B cell (primary cell): ENCODE data around the gene PVALEF. TPM values are rescaled to one million over a fixed set of nuclear protein-coding genes. Genes with fewer than 3 reads are reported as not detected.

Experiments
- ATAC-seq: fragments of 200-7000 bp; cut with Tn5 transposase; one replicate; pipeline ENCODE4 v1.10.0; 2021; ENCODE audit warnings: low read depth, mild to moderate bottlenecking, moderate number of reproducible peaks, moderate library complexity
- CTCF ChIA-PET: fragments of 350-600 bp; sonication (Branson Sonifier 250); formaldehyde crosslinking; loops from one replicate; lab custom pipeline; 2021; ENCODE audit warnings: antibody characterized with exemption, inconsistent platforms; lab: Charles Lee
- POLR2A ChIA-PET: fragments of 350-600 bp; sonication (Branson Sonifier 250); formaldehyde crosslinking; loops from one replicate; lab custom pipeline; 2021; ENCODE audit warnings: antibody characterized with exemption; lab: Charles Lee
- DNase-seq: peaks from one replicate; pipeline ENCODE4 v3.0.0; 2013
- H2AFZ ChIP-seq: 2 replicates; pipeline ENCODE4 v1.6.1; 2012; ENCODE audit warnings: mild to moderate bottlenecking, low read depth, low read length; ENCODE audit not compliant: insufficient read depth, poor library complexity, severe bottlenecking
- H3K27ac ChIP-seq, 2 donors: 1 replicate in 1 of 2; 2 replicates in 1 of 2; pipeline ENCODE4 v1.5.1; 2012 to 2013; ENCODE audit warnings: low read length in 2 of 2, mild to moderate bottlenecking in 2 of 2, moderate library complexity in 1 of 2
- H3K27me3 ChIP-seq, 4 experiments: fragments of 200-600 bp in 1 of 4; sonication (generic) in 1 of 4; replicated peaks in 1 of 4; 1 replicate in 2 of 4; 2 replicates in 2 of 4; pipeline versions ENCODE4 v1.6.1 to v1.7.0; 2013 to 2016; ENCODE audit warnings: low read length in 3 of 4, mild to moderate bottlenecking in 2 of 4, mixed read lengths in 1 of 4, moderate library complexity in 1 of 4; ENCODE audit not compliant: insufficient read depth in 4 of 4, control insufficient read depth in 3 of 4; ENCODE audit errors: control extremely low read depth in 1 of 4
- H3K36me3 ChIP-seq, 2 experiments: replicated peaks in 1 of 2; 1 replicate in 1 of 2; 2 replicates in 1 of 2; pipeline versions ENCODE4 v1.6.1 to v1.7.1; 2013; ENCODE audit warnings: low read length in 1 of 2; ENCODE audit not compliant: insufficient read depth in 2 of 2, control insufficient read depth in 1 of 2; ENCODE audit errors: control extremely low read depth in 1 of 2, extremely low read depth in 1 of 2
- H3K4me1 ChIP-seq, 2 donors: fragments of 200-600 bp in 1 of 2; sonication (generic) in 1 of 2; 1 replicate in 1 of 2; 2 replicates in 1 of 2; pipeline versions ENCODE4 v1.5.1 to v1.6.1; 2013 to 2017; ENCODE audit warnings: low read length in 2 of 2; ENCODE audit not compliant: control insufficient read depth in 2 of 2, insufficient read depth in 2 of 2
- H3K4me2 ChIP-seq: replicated peaks from 2 replicates; pipeline ENCODE3; 2012; ENCODE audit warnings: mild to moderate bottlenecking, low read depth, low read length; ENCODE audit not compliant: poor library complexity, severe bottlenecking
- H3K4me3 ChIP-seq, 5 experiments: fragments of 200-600 bp in 1 of 5; sonication (generic) in 1 of 5; 1 replicate in 3 of 5; 2 replicates in 2 of 5; pipeline versions ENCODE4 v1.5.1 to v1.7.0; 2011 to 2016; ENCODE audit warnings: low read length in 4 of 5, mild to moderate bottlenecking in 4 of 5, low read depth in 2 of 5, control low read depth in 1 of 5, moderate library complexity in 1 of 5; ENCODE audit not compliant: insufficient read depth in 1 of 5; ENCODE audit errors: control extremely low read depth in 1 of 5, extremely low read depth in 1 of 5
- H3K79me2 ChIP-seq: fragments of 200-600 bp; sonication (generic); one replicate; pipeline ENCODE4 v1.6.0; 2016; ENCODE audit warnings: low read length; ENCODE audit not compliant: control insufficient read depth, insufficient read depth
- H3K9ac ChIP-seq: fragments of 200-600 bp; sonication (generic); 2 replicates; pipeline ENCODE4 v1.6.1; 2017; ENCODE audit warnings: mild to moderate bottlenecking, low read length, moderate library complexity
- H3K9me3 ChIP-seq, 3 donors: one replicate each; pipeline versions ENCODE4 v1.6.1 to v1.7.1; 2013; ENCODE audit warnings: low read length in 2 of 3; ENCODE audit not compliant: control insufficient read depth in 2 of 3, insufficient read depth in 1 of 3; ENCODE audit errors: control extremely low read depth in 1 of 3
- H4K20me1 ChIP-seq: 2 replicates; pipeline ENCODE4 v1.6.0; 2012; ENCODE audit warnings: mild to moderate bottlenecking, low read length; ENCODE audit not compliant: insufficient read depth, control insufficient read depth, poor library complexity, severe bottlenecking
- H3K27ac Mint-ChIP-seq: one replicate; pipeline ENCODE4 v1.8.0; 2021; ENCODE audit warnings: mixed read lengths
- H3K27me3 Mint-ChIP-seq: one replicate; pipeline ENCODE4 v1.8.0; 2021; ENCODE audit warnings: mixed read lengths
- H3K4me1 Mint-ChIP-seq: one replicate; pipeline ENCODE4 v1.8.0; 2021; ENCODE audit warnings: mixed read lengths
- H3K4me3 Mint-ChIP-seq: one replicate; pipeline ENCODE4 v1.8.0; 2021; ENCODE audit warnings: mixed read lengths
- H3K9me3 Mint-ChIP-seq: one replicate; pipeline ENCODE4 v1.8.0; 2022; ENCODE audit warnings: mixed read lengths; ENCODE audit not compliant: insufficient read depth
- CTCF ChIP-seq: fragments of 200-600 bp; IDR thresholded peaks from one replicate; pipeline ENCODE4 v1.8.0; 2022; ENCODE audit warnings: antibody characterized with exemption, mild to moderate bottlenecking
- EZH2 ChIP-seq: IDR thresholded peaks from 2 replicates; pipeline ENCODE4 v1.6.1; 2012; ENCODE audit warnings: borderline replicate concordance, low read depth, mild to moderate bottlenecking, moderate library complexity, low read length; ENCODE audit not compliant: insufficient read depth, poor library complexity, severe bottlenecking
- WGBS: methylation state at CpG from one replicate; pipeline ENCODE4 v1.1.5; 2013; ENCODE audit warnings: missing lambda C conversion rate; ENCODE audit not compliant: insufficient coverage; 5-methylcytosine and 5-hydroxymethylcytosine counted together
- intact Hi-C: fragments of 100-400 bp; cut with micrococcal nuclease; formaldehyde crosslinking; loops from one replicate; pipeline ENCODE4 v1.10.0; 2022
- polyA plus RNA-seq: library from polyadenylated mRNA; depleted of rRNA; stranded (reverse); fragments of >200 nt; gene quantifications from 2 replicates; pipeline ENCODE4 v1.2.3, GENCODE V29; 2012
- total RNA-seq, 2 donors: library from RNA; stranded (reverse); fragments of 120-200 nt in 1 of 2; gene quantifications; 1 replicate in 1 of 2; 2 replicates in 1 of 2; pipeline versions ENCODE4 v1.2.3 to v1.2.4, GENCODE V29; 2013 to 2022

The PVALEF gene
- total and polyA plus RNA-seq, 2 donors (not counting 1 experiment from before 2014, with no cell fraction given), result not detected

DNA sequence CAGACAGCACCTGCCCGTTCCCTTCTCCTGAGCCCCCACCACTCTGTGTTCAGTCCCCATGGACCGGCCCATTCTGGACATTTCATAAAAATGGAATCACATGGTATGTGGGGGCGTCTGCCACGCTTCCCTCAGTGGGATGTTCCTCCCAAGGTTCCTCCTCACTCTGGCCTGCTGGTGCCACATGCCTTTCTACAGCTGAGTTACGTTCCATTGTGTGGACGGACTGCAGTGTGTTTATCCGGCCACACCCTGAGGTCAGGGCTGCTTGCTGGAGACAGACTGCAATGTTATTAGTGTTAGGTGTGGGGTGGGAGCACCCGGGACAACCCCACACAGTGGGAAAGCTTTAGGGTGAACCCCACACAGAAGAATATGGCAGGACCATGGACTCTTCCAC, 6.6 kb downstream of the PVALEF start:
- intact Hi-C loops, result no loop called here
- Mint-ChIP-seq H3K9me3 (peaks cover 7% of the 10 kb centered on the region), H3K4me1 (peaks cover 1% of the 10 kb centered on the region), H3K4me3 (no peak overlapping the region), H3K27ac (no peak overlapping the region), H3K27me3 (peaks cover 4% of the 10 kb centered on the region)
- H2AFZ ChIP-seq, result no peak overlapping the region
- peaks cover 0 to 2% (median 0%) of the 10 kb centered on the region in 3 donors for H3K9me3 ChIP-seq
- H3K27me3 ChIP-seq, result peaks cover 0 to 8% (median 1%) of the 10 kb centered on the region in 4 experiments
- H4K20me1 ChIP-seq, result no peaks in the 10 kb centered on the region
- WGBS, result 89% methylated on average over 7 of the region's 8 CpGs
- no peak overlapping the region for H3K4me3 ChIP-seq
- H3K4me2 ChIP-seq, result no peak overlapping the region
- ChIA-PET POLR2A (no interaction called here), CTCF (no interaction called here)
- no peak overlapping the region for H3K9ac ChIP-seq
- no peaks in the 10 kb centered on the region for H3K4me1 ChIP-seq
- DNase-seq (no peak), ATAC-seq (no peak)
- TF ChIP-seq EZH2 (no peak), CTCF (no peak)
- H3K79me2 ChIP-seq, result no peaks in the 10 kb centered on the region
- H3K27ac ChIP-seq, result no peak overlapping the region
- H3K36me3 ChIP-seq, result no peaks in the 10 kb centered on the region

DNA sequence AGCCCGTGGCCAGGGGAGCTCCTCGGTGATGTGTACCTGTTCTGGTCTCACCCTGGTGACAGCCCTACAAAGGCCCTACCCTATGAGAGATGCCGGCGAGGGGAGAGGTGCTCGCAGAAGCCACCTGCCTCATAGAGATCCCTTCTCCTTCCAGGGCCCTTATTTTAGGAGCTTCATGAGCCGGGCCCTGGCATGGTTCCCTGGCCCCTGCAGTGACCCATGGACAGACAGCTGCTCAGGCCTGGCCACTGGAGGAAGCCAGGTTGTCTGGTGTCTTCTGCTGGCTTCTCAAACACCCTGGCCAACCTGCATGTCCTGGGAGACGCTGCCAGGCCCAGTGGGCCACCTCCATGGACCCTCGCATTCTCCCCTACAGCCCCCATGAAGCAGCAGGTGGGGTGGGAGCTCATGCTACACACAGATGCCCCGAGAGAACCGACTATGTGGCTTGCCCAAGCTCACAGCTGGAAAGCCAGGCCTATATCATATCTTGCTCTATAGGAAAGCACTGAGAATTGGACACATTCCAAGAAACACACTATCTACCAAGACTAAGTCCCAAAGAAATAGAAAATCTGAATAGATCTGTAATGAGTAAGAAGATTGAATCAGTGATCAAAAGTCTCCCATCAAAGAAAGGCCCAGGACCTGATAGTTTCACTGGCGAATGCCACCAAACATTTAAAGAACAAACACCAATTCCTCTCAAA, 7.9 kb downstream of the PVALEF start:
- Mint-ChIP-seq H3K27ac (no peak overlapping the region), H3K4me3 (no peak overlapping the region), H3K9me3 (peaks cover 7% of the 10 kb centered on the region), H3K27me3 (no peaks in the 10 kb centered on the region), H3K4me1 (no peaks in the 10 kb centered on the region)
- Histone ChIP-seq H3K27ac (no peak overlapping the region), H3K4me2 (no peak overlapping the region), H4K20me1 (no peaks in the 10 kb centered on the region), H3K9ac (no peak overlapping the region), H3K79me2 (no peaks in the 10 kb centered on the region), H3K9me3 (no peaks in the 10 kb centered on the region), H3K4me1 (no peaks in the 10 kb centered on the region), H3K4me3 (no peak overlapping the region), H3K36me3 (no peaks in the 10 kb centered on the region), H2AFZ (no peak overlapping the region), H3K27me3 (no peaks in the 10 kb centered on the region)
- POLR2A ChIA-PET, result no interaction called here
- CTCF ChIA-PET, result no interaction called here
- TF ChIP-seq EZH2 (no peak), CTCF (no peak)
- DNase-seq (no peak), ATAC-seq (no peak)
- 92% methylated on average over 10 of the region's 11 CpGs for WGBS
- intact Hi-C loops, result no loop called here
